Fibroblast of villous mesenchyme (primary cell): ENCODE results near the gene VOPP1. TPM values are rescaled to one million over a fixed set of nuclear protein-coding genes. Genes with fewer than 3 reads are reported as not detected.

Experiments
- DNase-seq: peaks from one replicate; pipeline ENCODE4 v3.0.0-alpha.2; 2010; ENCODE audit warnings: low read depth
- H3K4me3 ChIP-seq: 2 replicates; pipeline ENCODE4 v1.5.1; 2011; ENCODE audit warnings: low read depth, mild to moderate bottlenecking, low read length
- CTCF ChIP-seq: IDR thresholded peaks from 2 replicates; pipeline ENCODE4 v1.5.1; 2012; ENCODE audit warnings: low read depth, mild to moderate bottlenecking, low read length; ENCODE audit not compliant: insufficient read depth
- total RNA-seq: library from RNA; depleted of rRNA; stranded (reverse); fragments of >200 nt; gene quantifications from 2 replicates; pipeline ENCODE4 v1.2.3, GENCODE V29; 2012

VOPP1 gene
- total RNA-seq, 1 donor: 81.2 TPM

GRCh38 chr7:55498770-55499169 lies 73.5 kb downstream of the VOPP1 start:
- TF ChIP-seq CTCF: no peak
- H3K4me3 ChIP-seq: no peak overlapping the region
- no peak for DNase-seq

- TF ChIP-seq CTCF: no peak
- no peak for DNase-seq
- H3K4me3 ChIP-seq: no peak overlapping the region
Measured at GRCh38 chr7:55498142-55498541, 74.2 kb downstream of the VOPP1 start.

GRCh38 chr7:55497521-55497920 lies 74.8 kb downstream of the VOPP1 start:
- TF ChIP-seq CTCF: no peak
- no peak for DNase-seq
- no peak overlapping the region for H3K4me3 ChIP-seq

GRCh38 chr7:55496906-55497305 lies 75.4 kb downstream of the VOPP1 start:
- H3K4me3 ChIP-seq: no peak overlapping the region
- TF ChIP-seq CTCF: no peak
- DNase-seq: no peak

- DNase-seq: no peak
- no peak overlapping the region for H3K4me3 ChIP-seq
- TF ChIP-seq CTCF: no peak
Measured at GRCh38 chr7:55494951-55495350, 77.4 kb downstream of the VOPP1 start.

- no peak for TF ChIP-seq CTCF
- DNase-seq: peak; percentile 29
Measured at GRCh38 chr7:55493408-55493807, 78.9 kb downstream of the VOPP1 start.

GRCh38 chr7:55491346-55491745 lies 81.0 kb downstream of the VOPP1 start:
- TF ChIP-seq CTCF: no peak
- H3K4me3 ChIP-seq: no peak overlapping the region
- peak; percentile 31 for DNase-seq

More at GRCh38 chr7:55493408-55493807, 78.9 kb downstream of the VOPP1 start:
- no peak overlapping the region for H3K4me3 ChIP-seq
